Brain microvascular endothelial cell (primary cell): ENCODE results near the gene HCN1.

ENCODE experiments used
- DNase-seq: peaks from one replicate; pipeline ENCODE4 v3.0.0-alpha.2; 2020
- H3K27ac ChIP-seq: fragments of 250-450 bp; sonication (Bioruptor Pico); 2 replicates; pipeline ENCODE4 v1.5.1; 2020; ENCODE audit warnings: mild to moderate bottlenecking, moderate library complexity
- H3K27me3 ChIP-seq: fragments of 250-450 bp; sonication (Bioruptor Pico); replicated peaks from 2 replicates; pipeline ENCODE4 v1.5.1; 2020; ENCODE audit warnings: mild to moderate bottlenecking
- H3K36me3 ChIP-seq: fragments of 250-450 bp; sonication (Bioruptor Pico); replicated peaks from 2 replicates; pipeline ENCODE4 v1.5.1; 2020; ENCODE audit warnings: mild to moderate bottlenecking
- H3K4me3 ChIP-seq: 2 replicates; pipeline ENCODE4 v1.5.1; 2011; ENCODE audit warnings: low read depth, mild to moderate bottlenecking, control low read depth, low read length, moderate library complexity
- CTCF ChIP-seq: IDR thresholded peaks from 2 replicates; pipeline ENCODE4 v1.5.1; 2011; ENCODE audit warnings: low read depth, mild to moderate bottlenecking, moderate library complexity, low read length, control low read depth, inconsistent platforms; ENCODE audit errors: missing control alignments
- in situ Hi-C: cut with HindIII; loops from 2 replicates; pipeline ENCODE4 v1.10.0; 2017; ENCODE audit warnings: low sequenced_read_pairs, low pct_ligation_motif_present

Gene HCN1

GRCh38 chr5:45440466-45440865, 255.7 kb downstream of the HCN1 start:
- H3K27me3 ChIP-seq: no peaks in the 10 kb centered on the region
- no peak for TF ChIP-seq CTCF
- in situ Hi-C loops: no loop called here
- H3K4me3 ChIP-seq: no peak overlapping the region
- no peak for DNase-seq
- H3K27ac ChIP-seq: no peak overlapping the region
- H3K36me3 ChIP-seq: no peaks in the 10 kb centered on the region

GRCh38 chr5:45437752-45438151, 258.4 kb downstream of the HCN1 start:
- no peaks in the 10 kb centered on the region for H3K36me3 ChIP-seq
- H3K27me3 ChIP-seq: no peaks in the 10 kb centered on the region
- no peak for DNase-seq
- H3K27ac ChIP-seq: no peak overlapping the region
- in situ Hi-C loops: no loop called here
- no peak overlapping the region for H3K4me3 ChIP-seq
- TF ChIP-seq CTCF: no peak

- DNase-seq: no peak
- no peaks in the 10 kb centered on the region for H3K36me3 ChIP-seq
- TF ChIP-seq CTCF: no peak
- no peaks in the 10 kb centered on the region for H3K27me3 ChIP-seq
- no peak overlapping the region for H3K27ac ChIP-seq
- H3K4me3 ChIP-seq: no peak overlapping the region
- in situ Hi-C loops: no loop called here
These were observed 278.7 kb downstream of the HCN1 start for GRCh38 chr5:45417285-45417998.

- TF ChIP-seq CTCF: no peak
- no peak overlapping the region for H3K27ac ChIP-seq
- in situ Hi-C loops: no loop called here
- no peaks in the 10 kb centered on the region for H3K36me3 ChIP-seq
- no peak for DNase-seq
- no peak overlapping the region for H3K4me3 ChIP-seq
- no peaks in the 10 kb centered on the region for H3K27me3 ChIP-seq
These were observed 281.3 kb downstream of the HCN1 start for GRCh38 chr5:45414620-45415573.

GRCh38 chr5:45411971-45412612, 284.1 kb downstream of the HCN1 start:
- no peak for TF ChIP-seq CTCF
- no peaks in the 10 kb centered on the region for H3K36me3 ChIP-seq
- no peaks in the 10 kb centered on the region for H3K27me3 ChIP-seq
- no peak for DNase-seq
- H3K27ac ChIP-seq: no peak overlapping the region
- in situ Hi-C loops: no loop called here
- no peak overlapping the region for H3K4me3 ChIP-seq
